Suprapubic skin (tissue), 4 donors: Measurements from ENCODE around the gene SARS2.

Experiments used
- CTCF ChIP-seq, 2 donors: fragments of 200-600 bp in 1 of 2; fragments of 450-650 bp in 1 of 2; sonication (generic) in 1 of 2; IDR thresholded peaks; one replicate each; pipeline ENCODE4 v1.5.1; 2016 to 2019; ENCODE audit warnings: antibody characterized with exemption in 2 of 2, mild to moderate bottlenecking in 1 of 2, moderate library complexity in 1 of 2
- EP300 ChIP-seq: sonication (generic); formaldehyde crosslinking; IDR thresholded peaks from one replicate; pipeline ENCODE4 v1.6.1; 2017; ENCODE audit warnings: antibody characterized with exemption
- POLR2AphosphoS5 ChIP-seq, 3 donors: sonication (generic); formaldehyde crosslinking; IDR thresholded peaks; one replicate each; pipeline ENCODE4 v1.6.1; 2017; ENCODE audit warnings: antibody characterized with exemption in 3 of 3

- TF ChIP-seq CTCF (IDR thresholded peaks at IDR 0.05) (no peak), EP300 (no peak), POLR2AphosphoS5 (IDR thresholded peaks at IDR 0.05) (no peak)
These were observed 22.0 kb upstream of the SARS2 start for GRCh38 chr19:38952395-38953165.
